HG03060 (cell line): ENCODE results near the gene ELOVL5.

Experiments used
- ATAC-seq: cut with Tn5 transposase; IDR thresholded peaks from one replicate; pipeline ENCODE4 v1.9.1; 2021; ENCODE audit warnings: low read depth, moderate number of reproducible peaks; ENCODE audit not compliant: unreplicated experiment

The ELOVL5 gene

DNA sequence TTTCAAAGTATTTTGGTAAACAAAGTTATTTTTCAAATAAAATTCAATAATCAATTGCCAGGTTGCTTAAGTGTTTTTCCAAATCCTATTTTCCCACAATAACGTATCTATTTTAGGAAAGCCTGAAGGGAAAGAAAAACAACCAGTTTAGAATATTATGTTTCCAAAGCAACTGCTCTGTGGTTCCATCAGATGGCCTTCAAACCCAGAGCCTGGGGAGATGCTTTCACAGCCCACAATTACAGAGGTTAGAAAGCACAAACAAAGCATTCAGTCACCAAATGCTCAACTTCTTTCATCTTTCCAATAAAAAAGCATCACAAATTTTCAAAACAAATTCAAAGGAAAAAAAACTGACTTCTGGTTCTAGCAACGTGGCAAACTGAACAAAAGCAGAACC lies 66.0 kb downstream of the ELOVL5 start:
- ATAC-seq, result no peak

DNA sequence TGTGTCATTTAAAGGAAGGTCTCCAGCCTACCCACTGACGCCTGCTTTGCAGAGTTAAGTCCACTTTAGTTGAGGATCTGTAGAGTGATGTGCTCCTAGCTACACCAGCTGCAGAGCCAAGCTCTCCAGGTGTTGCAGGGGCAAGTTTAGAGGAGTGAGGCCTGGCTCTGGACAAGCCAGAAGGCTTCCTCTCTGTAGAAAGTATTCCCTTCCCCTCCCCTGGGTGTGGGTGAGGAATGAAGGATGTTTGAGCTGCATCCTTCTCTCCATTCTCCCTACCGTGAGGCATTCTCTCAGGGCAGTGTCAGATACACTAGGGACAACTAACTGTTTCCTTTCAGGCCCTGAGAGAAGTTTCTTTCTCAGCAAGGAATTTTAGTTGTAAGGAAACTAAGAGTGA lies 66.5 kb downstream of the ELOVL5 start:
- ATAC-seq, result no peak

DNA sequence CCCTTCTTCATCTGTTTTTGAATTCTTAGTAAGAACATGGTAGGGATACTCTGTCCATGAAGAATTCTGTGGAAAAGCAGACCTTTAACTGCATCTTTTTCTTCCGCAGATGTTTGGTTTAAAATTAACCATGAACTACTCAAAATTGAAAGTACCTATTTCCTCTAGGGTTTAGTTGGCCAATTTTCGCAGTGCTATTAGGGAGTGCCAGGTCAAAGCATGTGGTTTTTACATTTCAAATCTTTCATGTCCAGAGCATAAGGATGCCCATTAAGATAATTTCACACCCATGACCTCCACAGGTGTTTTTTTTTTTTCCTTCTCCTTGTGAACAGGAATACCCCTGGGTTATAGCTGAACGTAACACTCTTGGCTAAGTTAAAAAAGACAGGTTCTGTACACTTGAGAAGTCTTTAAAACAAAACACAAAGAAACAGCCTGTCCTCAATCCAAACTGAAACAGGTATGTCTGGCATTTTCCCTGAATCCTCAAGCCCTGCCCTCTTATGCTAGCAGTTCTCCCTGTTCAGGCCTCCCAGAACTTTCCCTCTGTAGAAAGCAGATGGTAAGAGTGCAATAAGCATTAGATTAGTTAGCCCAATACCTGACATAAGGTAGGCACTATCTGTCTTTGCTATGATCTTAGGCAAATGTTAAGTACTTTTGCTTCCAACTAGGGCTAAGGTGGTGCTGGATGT lies 67.1 kb downstream of the ELOVL5 start:
- ATAC-seq, result no peak

GRCh38 chr6:53280207-53280606 lies 68.5 kb downstream of the ELOVL5 start:
- no peak for ATAC-seq

- no peak for ATAC-seq
These were observed 69.5 kb downstream of the ELOVL5 start for GRCh38 chr6:53279293-53279692.

DNA sequence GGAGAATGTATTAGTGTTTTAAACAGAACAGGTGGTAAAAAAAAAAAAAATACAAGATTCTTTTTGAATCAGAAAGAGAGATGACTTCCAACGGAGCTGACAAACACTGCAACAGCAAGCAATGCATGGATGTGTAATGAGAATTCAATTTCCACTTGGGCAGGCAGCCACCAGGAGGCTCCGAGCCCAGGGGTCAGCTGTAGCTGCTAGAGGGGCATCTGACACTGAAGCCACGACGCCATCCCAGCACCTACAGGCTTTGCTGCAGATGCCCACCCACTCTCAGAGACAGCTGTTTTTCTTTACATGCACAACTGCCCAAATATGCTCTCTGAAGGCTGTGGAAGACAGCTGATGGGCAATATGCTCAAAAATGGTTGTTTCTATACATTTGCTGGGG lies 75.4 kb downstream of the ELOVL5 start:
- ATAC-seq, result no peak

DNA sequence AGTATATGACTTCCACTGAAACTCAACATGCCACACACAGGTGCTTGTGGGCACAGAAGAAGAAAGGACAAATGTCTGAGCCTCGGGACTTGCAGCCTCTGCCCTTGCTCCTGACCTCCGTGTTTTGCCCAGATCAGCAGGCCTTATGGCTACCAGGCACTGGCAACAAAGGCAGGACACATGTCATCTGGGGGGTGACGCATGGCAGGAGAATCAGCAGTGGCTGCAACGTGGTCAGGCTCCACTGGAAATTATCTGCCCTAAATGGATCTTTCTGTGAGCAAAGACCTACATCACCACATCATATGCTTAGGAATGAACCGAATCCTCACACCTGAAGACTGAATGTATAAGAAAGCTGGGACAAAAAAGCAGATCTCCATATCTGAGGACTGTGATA lies 78.9 kb downstream of the ELOVL5 start:
- no peak for ATAC-seq

DNA sequence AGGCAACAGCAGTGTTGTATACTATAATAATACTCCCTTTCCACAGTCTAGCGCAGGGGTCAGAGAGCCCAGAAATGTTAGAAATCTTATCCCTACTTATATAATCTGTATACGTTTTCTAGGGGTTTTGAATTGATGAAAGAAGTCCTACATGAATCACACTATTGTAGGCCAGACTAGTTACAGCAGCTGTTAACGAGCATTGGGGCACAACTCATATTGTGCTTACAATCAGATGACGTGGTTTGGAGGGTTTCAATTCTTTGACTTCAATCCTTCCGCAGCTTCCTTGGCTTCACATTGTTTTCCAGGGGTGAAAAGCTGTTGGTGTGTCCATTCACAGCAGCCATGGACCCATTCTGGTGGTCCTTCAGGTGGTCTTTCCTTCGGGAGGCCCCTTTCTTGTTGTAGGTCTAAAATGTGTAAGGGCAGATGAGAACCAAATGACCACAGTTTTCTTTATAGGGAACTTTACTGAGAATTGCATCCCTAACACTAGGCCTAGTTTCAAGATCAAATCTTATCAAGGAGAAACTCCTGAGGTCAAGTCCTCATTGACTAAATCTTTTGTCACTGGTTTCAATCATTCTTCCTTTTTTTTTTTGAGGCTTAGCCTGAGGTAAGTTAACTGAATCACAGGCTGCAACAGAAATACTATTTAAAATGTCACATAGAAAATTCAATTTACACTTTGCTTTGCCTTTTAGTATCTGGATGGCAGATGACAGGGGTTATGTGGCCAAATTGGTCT lies 79.7 kb downstream of the ELOVL5 start:
- ATAC-seq, result no peak

DNA sequence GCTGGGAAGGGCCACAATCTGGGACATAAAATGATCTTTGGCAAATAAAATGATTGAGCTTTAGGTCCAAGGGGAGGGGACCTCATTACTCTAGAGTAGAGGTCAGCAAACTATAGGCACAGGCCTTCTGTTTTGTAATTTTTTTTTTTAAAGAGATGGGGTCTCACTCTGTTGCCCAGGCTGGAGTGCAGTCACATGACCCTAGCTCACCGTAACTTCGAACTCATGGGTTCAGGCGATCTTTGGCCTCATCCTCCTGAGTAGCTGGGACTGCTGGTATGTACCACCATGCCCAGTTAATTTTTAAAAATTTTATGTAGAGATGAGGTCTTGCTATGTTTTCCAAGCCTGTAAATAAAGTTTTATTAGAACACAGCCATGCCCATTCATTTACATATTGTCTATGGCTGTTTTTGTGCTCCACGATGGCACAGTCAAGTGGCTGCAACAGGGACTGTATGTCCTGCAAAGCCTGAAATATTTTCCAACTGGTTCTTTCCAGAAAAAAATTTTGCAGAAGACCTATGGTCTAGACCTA lies 82.1 kb downstream of the ELOVL5 start:
- no peak for ATAC-seq

DNA sequence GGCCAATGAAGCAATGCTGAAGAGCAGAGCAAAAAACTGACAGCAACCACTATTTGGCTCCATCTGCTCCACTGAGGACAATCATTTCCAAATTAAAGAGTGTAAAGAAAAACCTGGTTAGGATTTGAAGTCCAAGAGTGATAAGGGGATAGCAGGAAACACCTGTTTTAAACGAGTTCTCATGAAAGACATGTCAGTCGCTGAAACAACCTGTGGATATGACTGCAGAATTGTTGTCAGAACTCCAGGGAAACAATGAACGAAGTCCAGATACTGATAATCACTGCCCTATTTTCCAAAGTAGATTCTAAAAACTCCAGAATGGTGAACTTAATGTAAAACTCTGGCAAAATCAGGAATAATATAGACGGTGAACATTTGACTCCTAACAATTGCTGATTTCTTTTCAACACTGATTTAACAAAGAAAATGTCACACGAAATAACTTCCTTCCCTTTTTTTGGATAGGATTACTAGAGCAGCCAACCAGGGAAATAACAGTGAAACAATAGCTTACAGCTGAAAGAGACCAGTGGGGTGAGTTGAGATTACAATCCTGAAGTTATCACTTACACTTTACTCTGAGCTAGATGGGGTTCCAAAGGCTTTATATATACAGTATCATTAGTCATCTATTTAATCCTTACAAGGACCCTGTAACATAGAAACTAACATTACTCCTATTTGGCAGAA lies 83.7 kb downstream of the ELOVL5 start:
- no peak for ATAC-seq

GRCh38 chr6:53264337-53264736 lies 84.4 kb downstream of the ELOVL5 start:
- no peak for ATAC-seq

DNA sequence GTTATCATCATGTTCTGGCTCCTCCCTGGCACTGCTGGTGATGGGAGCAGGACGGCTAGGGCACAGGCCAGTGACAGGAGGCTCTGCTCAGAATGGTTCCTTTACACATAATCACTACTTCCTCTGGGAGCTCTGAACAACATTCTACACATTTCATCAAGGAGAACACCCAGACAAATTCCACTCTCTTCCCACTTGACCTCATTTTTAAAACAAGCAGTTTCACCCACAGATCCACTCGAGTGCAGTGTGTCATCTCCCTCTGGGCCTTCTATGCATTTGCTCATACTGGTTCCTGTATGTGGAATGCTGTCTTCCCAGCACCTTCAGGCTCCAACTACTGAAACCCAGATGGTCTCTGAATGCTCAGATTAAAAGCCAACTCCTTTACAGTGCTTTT lies 84.8 kb downstream of the ELOVL5 start:
- ATAC-seq, result no peak

DNA sequence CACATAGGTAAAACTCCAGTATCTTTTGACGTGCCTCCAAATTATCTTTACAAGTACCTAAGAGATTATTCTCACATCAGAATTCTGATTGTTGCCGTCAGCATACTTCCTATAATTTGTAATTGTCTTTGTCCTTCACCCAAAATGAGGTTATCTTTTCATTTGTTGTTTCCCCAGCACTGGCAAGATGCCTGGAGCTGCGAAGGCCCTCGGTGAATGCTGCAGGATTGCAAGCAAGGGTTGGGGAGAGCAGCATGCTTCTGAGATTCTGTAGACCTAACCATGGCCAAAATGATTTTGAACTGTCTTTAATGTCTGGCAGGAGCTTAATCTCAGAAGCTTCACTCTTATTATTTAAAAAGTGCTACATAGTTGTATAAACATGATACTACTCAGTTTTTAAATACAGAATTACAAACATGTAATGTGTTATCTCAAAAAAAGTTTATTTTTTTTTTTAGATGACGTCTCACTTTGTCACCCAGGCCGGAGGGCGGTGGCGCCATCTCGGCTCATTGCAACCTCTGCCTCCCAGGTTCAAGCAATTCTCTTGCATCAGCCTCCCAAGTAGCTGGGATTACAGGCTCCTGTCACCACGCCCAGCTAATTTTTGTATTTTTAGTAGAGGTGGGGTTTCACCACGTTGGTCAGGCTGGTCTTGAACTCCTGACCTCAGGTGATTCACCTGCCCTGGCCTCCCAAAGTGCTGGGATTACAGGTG lies 88.7 kb downstream of the ELOVL5 start:
- no peak for ATAC-seq

DNA sequence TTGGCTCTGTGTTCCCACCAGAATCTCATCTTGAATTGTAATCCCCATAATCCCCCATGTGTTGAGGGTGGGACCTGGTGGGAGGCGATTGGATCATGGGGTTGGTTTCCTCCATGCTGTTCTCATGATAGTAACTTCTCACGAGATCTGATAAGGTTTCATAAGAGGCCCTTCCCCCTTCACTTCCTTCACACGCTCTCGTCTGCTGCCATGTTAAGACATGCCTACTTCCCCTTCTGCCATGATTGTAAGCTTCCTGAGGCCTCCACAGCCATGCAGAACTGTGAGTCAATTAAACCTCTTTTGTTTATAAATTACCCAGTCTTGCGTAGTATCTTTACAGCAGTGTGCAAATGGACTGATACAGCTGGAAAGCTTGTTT lies 90.0 kb downstream of the ELOVL5 start:
- ATAC-seq, result no peak

GRCh38 chr6:53258076-53258773 lies 90.5 kb downstream of the ELOVL5 start:
- ATAC-seq, result no peak

- ATAC-seq, result no peak
These were observed 91.2 kb downstream of the ELOVL5 start for GRCh38 chr6:53257533-53257932.

- no peak for ATAC-seq
These were observed 91.7 kb downstream of the ELOVL5 start for GRCh38 chr6:53257001-53257400.

DNA sequence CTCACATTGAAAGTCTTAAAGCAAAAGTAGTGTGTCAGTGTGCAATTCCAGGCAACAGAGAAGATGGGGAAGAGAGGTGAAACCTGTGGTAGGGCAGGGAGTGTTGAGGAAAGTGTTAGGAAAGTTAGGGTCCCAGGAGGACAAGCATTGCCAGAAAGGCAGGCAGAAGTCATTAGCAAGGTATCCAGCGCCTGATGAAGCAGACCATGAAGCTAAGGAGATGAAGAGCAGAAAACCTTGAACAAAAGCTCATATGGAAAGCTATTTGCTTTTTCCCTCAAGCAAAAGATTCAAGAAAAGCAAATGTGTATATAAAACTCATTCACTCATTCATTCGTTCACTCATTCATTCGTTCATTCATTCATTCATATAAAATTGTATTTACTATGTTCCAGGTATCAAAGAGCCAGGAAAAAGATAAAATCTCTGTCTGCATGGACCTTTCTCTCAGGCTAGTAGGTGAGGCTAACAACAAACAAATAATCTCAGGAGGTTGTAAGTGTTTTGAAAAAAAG lies 96.5 kb downstream of the ELOVL5 start:
- no peak for ATAC-seq

DNA sequence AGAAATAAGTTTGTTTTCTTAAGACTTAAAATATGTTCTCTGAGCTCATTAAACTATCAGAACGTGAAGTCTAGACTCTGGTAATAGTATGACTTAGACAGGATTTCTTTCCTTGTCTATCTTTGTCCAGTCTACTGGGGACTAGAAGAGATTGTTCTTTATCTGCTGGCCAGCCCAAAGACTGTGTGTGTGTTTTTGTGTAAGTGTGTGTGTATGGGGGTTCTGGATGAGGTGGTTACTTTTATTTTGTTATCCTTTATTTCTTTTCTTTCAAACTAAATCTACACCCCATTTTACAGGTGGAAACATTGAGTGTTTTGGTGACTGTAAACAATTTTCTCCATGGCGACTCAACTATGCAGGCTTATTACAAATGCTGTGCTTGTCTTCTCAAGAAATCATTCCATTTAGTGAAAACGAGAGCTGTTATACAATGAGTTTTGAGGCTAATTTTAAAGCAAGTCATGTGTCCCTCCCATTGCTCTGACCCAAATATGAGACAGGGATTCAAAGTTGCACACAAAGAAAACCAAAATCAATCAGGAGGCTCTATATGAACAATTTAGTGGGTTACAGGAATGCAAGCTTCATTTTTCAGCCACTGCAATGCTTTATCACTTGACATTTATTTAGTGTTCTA lies 97.6 kb downstream of the ELOVL5 start:
- no peak for ATAC-seq
